AG09319 (cell line): ENCODE measurements around the gene DPF3.

ENCODE experiments used
- DNase-seq: peaks from one replicate; pipeline ENCODE4 v3.0.0-alpha.2; 2010; ENCODE audit warnings: low read depth; ENCODE audit errors: extremely low read depth
- TF ChIP-seq, protein P1 (sequence below): IDR thresholded peaks from 2 replicates; pipeline ENCODE4 v1.5.1; 2011; ENCODE audit warnings: low read depth, mild to moderate bottlenecking, inconsistent platforms, low read length, moderate library complexity

DPF3 gene

DNA sequence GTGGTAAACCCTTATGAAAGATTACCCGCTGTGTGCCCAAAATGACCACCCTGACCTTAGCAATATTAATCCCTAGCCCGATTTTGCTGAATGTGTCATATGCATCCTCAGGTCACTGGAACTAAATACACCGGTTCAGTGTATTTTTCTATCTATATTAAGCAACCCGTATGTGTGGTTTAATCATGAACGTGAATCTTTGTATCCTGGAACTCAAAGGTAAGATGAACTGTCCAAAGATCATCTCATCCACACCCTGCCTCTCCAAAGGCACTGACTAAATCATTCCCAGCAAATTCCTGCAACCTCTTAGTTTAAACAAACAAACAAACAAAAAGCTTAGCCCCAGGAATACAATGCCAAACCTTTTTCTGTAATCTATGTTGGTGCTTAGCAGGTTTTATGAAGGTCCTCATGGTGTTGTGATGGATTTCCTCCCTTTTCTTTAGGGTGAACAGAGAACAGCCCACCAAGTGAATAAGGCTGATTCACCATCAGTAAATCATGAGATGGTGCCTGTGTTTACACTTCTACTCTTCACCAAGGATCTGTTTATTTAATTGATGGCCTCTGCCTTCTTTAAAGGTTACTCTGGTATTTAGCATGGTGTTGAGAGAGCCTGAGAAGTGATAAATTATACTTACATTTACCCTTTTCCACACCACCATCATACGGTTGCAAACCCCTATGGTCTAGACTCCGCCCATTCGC, 298.6 kb downstream of the DPF3 start:
- TF ChIP-seq, protein P1, sequence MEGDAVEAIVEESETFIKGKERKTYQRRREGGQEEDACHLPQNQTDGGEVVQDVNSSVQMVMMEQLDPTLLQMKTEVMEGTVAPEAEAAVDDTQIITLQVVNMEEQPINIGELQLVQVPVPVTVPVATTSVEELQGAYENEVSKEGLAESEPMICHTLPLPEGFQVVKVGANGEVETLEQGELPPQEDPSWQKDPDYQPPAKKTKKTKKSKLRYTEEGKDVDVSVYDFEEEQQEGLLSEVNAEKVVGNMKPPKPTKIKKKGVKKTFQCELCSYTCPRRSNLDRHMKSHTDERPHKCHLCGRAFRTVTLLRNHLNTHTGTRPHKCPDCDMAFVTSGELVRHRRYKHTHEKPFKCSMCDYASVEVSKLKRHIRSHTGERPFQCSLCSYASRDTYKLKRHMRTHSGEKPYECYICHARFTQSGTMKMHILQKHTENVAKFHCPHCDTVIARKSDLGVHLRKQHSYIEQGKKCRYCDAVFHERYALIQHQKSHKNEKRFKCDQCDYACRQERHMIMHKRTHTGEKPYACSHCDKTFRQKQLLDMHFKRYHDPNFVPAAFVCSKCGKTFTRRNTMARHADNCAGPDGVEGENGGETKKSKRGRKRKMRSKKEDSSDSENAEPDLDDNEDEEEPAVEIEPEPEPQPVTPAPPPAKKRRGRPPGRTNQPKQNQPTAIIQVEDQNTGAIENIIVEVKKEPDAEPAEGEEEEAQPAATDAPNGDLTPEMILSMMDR, result no peak
- DNase-seq, result no peak

- no peak for DNase-seq
- TF ChIP-seq, protein P1, result no peak
Measured at GRCh38 chr14:72594099-72594901, 299.6 kb downstream of the DPF3 start.

GRCh38 chr14:72591391-72591790, 302.5 kb downstream of the DPF3 start:
- TF ChIP-seq, protein P1, result no peak
- no peak for DNase-seq

DNA sequence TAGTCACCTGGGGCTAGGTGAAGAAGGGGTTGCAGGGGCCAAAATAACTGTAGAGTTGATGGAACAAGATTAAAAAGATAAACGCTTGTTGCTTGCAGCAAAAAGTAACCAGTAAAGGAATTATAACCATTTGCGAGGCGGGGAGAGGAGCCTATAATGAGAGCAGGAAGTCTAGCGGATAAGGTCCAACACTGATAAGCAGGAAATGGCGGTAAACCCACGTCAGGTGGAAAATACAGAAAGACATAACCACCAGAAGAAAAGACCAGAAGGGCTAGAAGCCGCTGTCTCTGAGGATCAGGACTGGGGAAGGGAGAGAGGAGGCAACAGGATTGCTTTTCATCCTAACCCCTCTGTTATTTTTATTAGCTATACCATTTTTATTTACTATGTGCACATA, 303.3 kb downstream of the DPF3 start:
- TF ChIP-seq, protein P1, result no peak
- no peak for DNase-seq

- no peak for DNase-seq
- TF ChIP-seq, protein P1, result no peak
Measured at GRCh38 chr14:72589652-72590051, 304.2 kb downstream of the DPF3 start.

DNA sequence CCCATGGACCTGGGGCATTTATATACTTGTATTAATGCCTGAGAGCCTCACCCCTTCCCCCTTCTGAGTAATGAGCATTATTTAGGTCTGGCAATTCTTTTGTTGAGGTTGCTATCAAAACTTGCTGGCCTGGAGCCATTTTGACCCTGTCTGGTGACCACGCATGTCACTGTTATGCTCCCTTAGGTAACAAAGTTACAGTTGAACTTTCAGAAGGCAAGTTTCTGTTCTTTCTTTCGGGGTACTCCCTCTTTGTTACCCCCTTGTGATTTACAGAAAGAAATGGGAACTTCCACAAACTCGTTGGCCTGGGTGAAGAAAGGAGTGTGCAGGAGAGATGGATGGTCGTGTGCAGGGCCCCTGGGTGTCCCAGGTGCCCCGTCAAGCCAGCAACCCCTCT, 305.4 kb downstream of the DPF3 start:
- no peak for DNase-seq
- TF ChIP-seq, protein P1, result no peak
